RWPE1 (cell line): ENCODE measurements around the gene PHLDA3.

Source experiments
- CTCF ChIA-PET: fragments of 350-600 bp; sonication (Branson Sonifier 250); formaldehyde crosslinking; extraction: SDS; loops from one replicate; lab custom pipeline; 2021; lab: Yijun Ruan, JAX
- POLR2A ChIA-PET: fragments of 400-600 bp; formaldehyde crosslinking; extraction: SDS; loops from one replicate; lab custom pipeline; 2020; ENCODE audit warnings: antibody characterized with exemption; ENCODE audit not compliant: low non-redundant PET; lab: Yijun Ruan, JAX
- DNase-seq: peaks from one replicate; pipeline ENCODE4 v3.0.0; 2012; ENCODE audit warnings: low spot score
- H3K27ac ChIP-seq: fragments of 450-650 bp; 2 replicates; pipeline ENCODE4 v1.5.1; 2017
- CTCF ChIP-seq: fragments of 450-650 bp; conservative IDR thresholded peaks from 2 replicates; pipeline ENCODE4 v1.5.1; 2017; ENCODE audit warnings: low read depth, mild to moderate bottlenecking

The PHLDA3 gene

GRCh38 chr1:201457508-201457960 lies 11.5 kb downstream of the PHLDA3 start:
- no peak for DNase-seq
- TF ChIP-seq CTCF, result no peak
- ChIA-PET POLR2A (no interaction called here), CTCF (interaction anchor here (1.1 to 4.1 kb wide), 2 partner anchors 10 to 22 kb away, joined by 5 to 30 read pairs; no protein-coding TSS in a partner anchor)
- 0 out of 2 replicates have a peak overlapping the region, but pooled peaks have one; percentile 12 for H3K27ac ChIP-seq

- TF ChIP-seq CTCF, result no peak
- DNase-seq, result peak; percentile 54
- H3K27ac ChIP-seq, result peak overlapping the region; percentile 70
- POLR2A ChIA-PET, result no interaction called here
- CTCF ChIA-PET, result interaction anchor here (0.5 to 4.1 kb wide), 6 partner anchors 9 to 25 kb away, joined by 3 to 30 read pairs (median 6); no protein-coding TSS in a partner anchor
These were observed 12.3 kb downstream of the PHLDA3 start for GRCh38 chr1:201456499-201457309.

GRCh38 chr1:201455098-201455497 lies 13.9 kb downstream of the PHLDA3 start:
- POLR2A ChIA-PET, result no interaction called here
- peak overlapping the region; percentile 31 for H3K27ac ChIP-seq
- no peak for DNase-seq
- TF ChIP-seq CTCF, result no peak
- CTCF ChIA-PET, result interaction anchor here (0.6 to 1.4 kb wide), 3 partner anchors 20 to 1492 kb away, joined by 3 to 9 read pairs (median 3); no protein-coding TSS in a partner anchor

GRCh38 chr1:201454608-201455007 lies 14.4 kb downstream of the PHLDA3 start:
- CTCF ChIA-PET, result interaction anchor here (0.6 to 0.7 kb wide), 2 partner anchors 28 to 53 kb away, joined by 3 read pairs; no protein-coding TSS in a partner anchor
- POLR2A ChIA-PET, result interaction anchor here (0.7 kb wide), 1 partner anchor 13 kb away, joined by 3 read pairs; no protein-coding TSS in a partner anchor
- TF ChIP-seq CTCF, result no peak
- DNase-seq, result no peak
- no peak overlapping the region for H3K27ac ChIP-seq

GRCh38 chr1:201452866-201453265 lies 16.1 kb downstream of the PHLDA3 start:
- TF ChIP-seq CTCF, result no peak
- ChIA-PET POLR2A (no interaction called here), CTCF (interaction anchor here (0.6 to 1.2 kb wide), 5 partner anchors 18 to 59 kb away, joined by 3 to 4 read pairs (median 3); no protein-coding TSS in a partner anchor)
- DNase-seq, result no peak
- no peak overlapping the region for H3K27ac ChIP-seq

- no peak for TF ChIP-seq CTCF
- DNase-seq, result no peak
- CTCF ChIA-PET, result interaction anchor here (7.3 kb wide), 1 partner anchor 31 kb away, joined by 77 read pairs; no protein-coding TSS in a partner anchor
- POLR2A ChIA-PET, result interaction anchor here (0.7 kb wide), 1 partner anchor 18 kb away, joined by 4 read pairs; the partner anchor contains the start of gene PHLDA3
- peak overlapping the region; percentile 77 for H3K27ac ChIP-seq
These were observed 18.2 kb downstream of the PHLDA3 start for GRCh38 chr1:201450721-201451291.
